Measurements from ENCODE around the gene SND1. TPM values are rescaled to one million over a fixed set of nuclear protein-coding genes. Genes with fewer than 3 reads are reported as not detected.

SND1 gene
- total and polyA plus RNA-seq, 2 of the 4 experiments (the other 2 are of a cell fraction) = 154 to 294 TPM

DNA sequence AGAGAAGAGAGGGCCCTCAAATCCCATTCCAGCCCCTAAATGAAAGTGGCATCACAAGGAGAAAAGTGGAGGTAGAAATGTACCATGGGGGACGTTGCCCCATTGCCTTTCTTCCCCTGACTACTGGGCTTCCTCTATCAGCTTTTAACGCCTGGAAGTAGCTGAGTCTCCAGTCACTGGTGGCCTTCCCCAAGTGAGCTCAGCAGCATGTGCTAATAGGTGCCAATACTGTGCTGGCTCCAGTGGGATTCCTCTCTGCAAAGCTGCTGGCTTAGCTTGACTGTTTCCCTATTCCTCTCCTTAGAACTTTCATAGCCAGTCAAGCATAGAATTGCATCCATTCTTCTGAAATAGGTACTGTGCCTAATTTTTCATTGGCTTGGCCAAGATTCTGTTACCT is 346.7 kb downstream of the SND1 start:
- Histone ChIP-seq H3K4me3 (ENCODE audit: insufficient read depth, low read depth, low read length) (no peak overlapping the region), H3K56ac (ENCODE audit: extremely low read depth, insufficient read depth, low read length) (no peak overlapping the region), H2BK20ac (ENCODE audit: low read depth, low read length) (no peak overlapping the region), H2AFZ (replicated peaks; ENCODE audit: low read length, poor library complexity) (no peak overlapping the region), H3K27ac (ENCODE audit: insufficient read depth, low read length) (no peak overlapping the region), H3K9ac (ENCODE audit: low read depth, low read length) (no peak overlapping the region), H3K4me1 (ENCODE audit: control insufficient read depth, insufficient read depth, low read length) (peaks cover 13% of the 10 kb centered on the region), H3K14ac (replicated peaks; ENCODE audit: low read depth, low read length) (no peak overlapping the region), H3K79me1 (ENCODE audit: low read depth in 1 of 2, low read length in 2 of 2) (peaks cover 37 to 83% of the 10 kb centered on the region in 2 experiments), H3K36me3 (ENCODE audit: control insufficient read depth, insufficient read depth, low read length) (peaks cover 10% of the 10 kb centered on the region), H4K91ac (ENCODE audit: insufficient read depth, low read depth, low read length) (no peak overlapping the region), H3K4ac (ENCODE audit: low read depth, low read length) (no peak overlapping the region), H4K20me1 (ENCODE audit: insufficient read depth, low read length) (peaks cover 47% of the 10 kb centered on the region), H3K9me1 (ENCODE audit: insufficient read depth, low read length) (peaks cover 35% of the 10 kb centered on the region), H2BK120ac (ENCODE audit: low read depth, low read length) (no peak overlapping the region), H3K18ac (ENCODE audit: low read depth, low read length) (no peak overlapping the region), H2AK9ac (replicated peaks; ENCODE audit: low read depth, low read length, poor library complexity) (no peak overlapping the region), H3K4me2 (ENCODE audit: low read depth, low read length) (no peak overlapping the region), H2BK5ac (ENCODE audit: low read depth, low read length, poor library complexity, severe bottlenecking) (no peak overlapping the region), H3K9me3 (ENCODE audit: control insufficient read depth, insufficient read depth, low read length) (no peaks in the 10 kb centered on the region), H4K5ac (ENCODE audit: low read depth, low read length) (no peak overlapping the region), H4K8ac (ENCODE audit: low read depth in 2 of 2, low read length in 2 of 2) (no peak overlapping the region), H3K27me3 (ENCODE audit: control insufficient read depth, insufficient read depth, low read length) (no peaks in the 10 kb centered on the region), H2BK15ac (ENCODE audit: low read depth, low read length) (no peak overlapping the region), H2AK5ac (ENCODE audit: low read depth, low read length) (no peak overlapping the region), H3K23ac (ENCODE audit: low read depth, low read length) (no peak overlapping the region)
- no peak for ATAC-seq (ENCODE audit: low read depth)
- POLR2A ChIA-PET (ENCODE audit: unreplicated experiment) = no interaction called here
- dilution Hi-C loops (cut with HindIII; ENCODE audit: low sequenced_read_pairs, unreplicated experiment) (no loop called here), intact Hi-C loops (cut with micrococcal nuclease) (no loop called here), in situ Hi-C loops (cut with MboI; ENCODE audit: low sequenced_read_pairs) (no loop called here)
- TF ChIP-seq SMC3 (IDR thresholded peaks at IDR 0.05; ENCODE audit: low read depth, low read length) (no peak), BHLHE40 (IDR thresholded peaks at IDR 0.05; ENCODE audit: low read depth, low read length) (no peak), MAZ (IDR thresholded peaks at IDR 0.05; ENCODE audit: borderline replicate concordance, low read depth, low read length) (no peak), CHD1 (IDR thresholded peaks at IDR 0.05; ENCODE audit: low read depth, low read length) (no peak), NFE2L2 (IDR thresholded peaks at IDR 0.05; ENCODE audit: low read depth, low read length) (no peak), CEBPB (IDR thresholded peaks at IDR 0.05; ENCODE audit: low read depth, low read length) (no peak), FOS (IDR thresholded peaks at IDR 0.05; ENCODE audit: low read depth, low read length) (no peak), MXI1 (IDR thresholded peaks at IDR 0.05; ENCODE audit: borderline replicate concordance, low read depth, low read length) (no peak)
- TF ChIP-seq, protein P1, sequence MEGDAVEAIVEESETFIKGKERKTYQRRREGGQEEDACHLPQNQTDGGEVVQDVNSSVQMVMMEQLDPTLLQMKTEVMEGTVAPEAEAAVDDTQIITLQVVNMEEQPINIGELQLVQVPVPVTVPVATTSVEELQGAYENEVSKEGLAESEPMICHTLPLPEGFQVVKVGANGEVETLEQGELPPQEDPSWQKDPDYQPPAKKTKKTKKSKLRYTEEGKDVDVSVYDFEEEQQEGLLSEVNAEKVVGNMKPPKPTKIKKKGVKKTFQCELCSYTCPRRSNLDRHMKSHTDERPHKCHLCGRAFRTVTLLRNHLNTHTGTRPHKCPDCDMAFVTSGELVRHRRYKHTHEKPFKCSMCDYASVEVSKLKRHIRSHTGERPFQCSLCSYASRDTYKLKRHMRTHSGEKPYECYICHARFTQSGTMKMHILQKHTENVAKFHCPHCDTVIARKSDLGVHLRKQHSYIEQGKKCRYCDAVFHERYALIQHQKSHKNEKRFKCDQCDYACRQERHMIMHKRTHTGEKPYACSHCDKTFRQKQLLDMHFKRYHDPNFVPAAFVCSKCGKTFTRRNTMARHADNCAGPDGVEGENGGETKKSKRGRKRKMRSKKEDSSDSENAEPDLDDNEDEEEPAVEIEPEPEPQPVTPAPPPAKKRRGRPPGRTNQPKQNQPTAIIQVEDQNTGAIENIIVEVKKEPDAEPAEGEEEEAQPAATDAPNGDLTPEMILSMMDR (conservative IDR thresholded peaks at IDR 0.05; ENCODE audit: low read depth, low read length) = no peak
- CTCF ChIA-PET = no interaction called here
- BruUV-seq (replicated peaks) = no TSS peak
- no peak for DNase-seq
- WGBS, 2 experiments (ENCODE audit: extremely low coverage in 2 of 2, insufficient read length in 1 of 2) = no CpG with 5 or more reads among the region's 2 CpGs
